ENCODE results near the gene CAMK1. TPM values are rescaled to one million over a fixed set of nuclear protein-coding genes. Genes with fewer than 3 reads are reported as not detected.

Gene CAMK1
- total RNA-seq, 1 donor from 2014 or later, result 8.2 TPM

- peaks cover 5% of the 10 kb centered on the region for H3K9me3 Mint-ChIP-seq (ENCODE audit: unreplicated experiment)
- TF ChIP-seq CTCF (IDR thresholded peaks at IDR 0.05; ENCODE audit: partially characterized antibody, unreplicated experiment), result no peak
- DNase-seq, result no peak
- peaks cover 7% of the 10 kb centered on the region for H3K4me1 Mint-ChIP-seq (ENCODE audit: low read depth, unreplicated experiment)
- H3K27ac Mint-ChIP-seq (ENCODE audit: unreplicated experiment), result no peak overlapping the region
- peaks cover 16% of the 10 kb centered on the region for H3K36me3 Mint-ChIP-seq (ENCODE audit: unreplicated experiment)
- H3K27me3 Mint-ChIP-seq (ENCODE audit: unreplicated experiment), result peaks cover 4% of the 10 kb centered on the region
- H3K4me3 Mint-ChIP-seq (ENCODE audit: unreplicated experiment), result no peak overlapping the region
Observed at GRCh38 chr3:9715764-9716437, 53.8 kb downstream of the CAMK1 start.

GRCh38 chr3:9715136-9715535 lies 54.6 kb downstream of the CAMK1 start:
- Mint-ChIP-seq H3K9me3 (ENCODE audit: unreplicated experiment) (peaks cover 5% of the 10 kb centered on the region), H3K27ac (ENCODE audit: unreplicated experiment) (no peak overlapping the region), H3K27me3 (ENCODE audit: unreplicated experiment) (peaks cover 4% of the 10 kb centered on the region), H3K36me3 (ENCODE audit: unreplicated experiment) (peaks cover 16% of the 10 kb centered on the region), H3K4me1 (ENCODE audit: low read depth, unreplicated experiment) (peaks cover 2% of the 10 kb centered on the region), H3K4me3 (ENCODE audit: unreplicated experiment) (no peak overlapping the region)
- no peak for TF ChIP-seq CTCF (IDR thresholded peaks at IDR 0.05; ENCODE audit: partially characterized antibody, unreplicated experiment)
- DNase-seq, result no peak

GRCh38 chr3:9713142-9713541 lies 56.6 kb downstream of the CAMK1 start:
- TF ChIP-seq CTCF (IDR thresholded peaks at IDR 0.05; ENCODE audit: partially characterized antibody, unreplicated experiment), result no peak
- H3K27me3 Mint-ChIP-seq (ENCODE audit: unreplicated experiment), result peaks cover 4% of the 10 kb centered on the region
- H3K4me1 Mint-ChIP-seq (ENCODE audit: low read depth, unreplicated experiment), result no peaks in the 10 kb centered on the region
- no peak for DNase-seq
- no peak overlapping the region for H3K27ac Mint-ChIP-seq (ENCODE audit: unreplicated experiment)
- no peak overlapping the region for H3K4me3 Mint-ChIP-seq (ENCODE audit: unreplicated experiment)
- H3K9me3 Mint-ChIP-seq (ENCODE audit: unreplicated experiment), result peaks cover 5% of the 10 kb centered on the region
- peaks cover 16% of the 10 kb centered on the region for H3K36me3 Mint-ChIP-seq (ENCODE audit: unreplicated experiment)

GRCh38 chr3:9712415-9712814 lies 57.3 kb downstream of the CAMK1 start:
- H3K27me3 Mint-ChIP-seq (ENCODE audit: unreplicated experiment), result peaks cover 4% of the 10 kb centered on the region
- peaks cover 5% of the 10 kb centered on the region for H3K9me3 Mint-ChIP-seq (ENCODE audit: unreplicated experiment)
- H3K36me3 Mint-ChIP-seq (ENCODE audit: unreplicated experiment), result peaks cover 11% of the 10 kb centered on the region

More at GRCh38 chr3:9712415-9712814, 57.3 kb downstream of the CAMK1 start:
- H3K4me1 Mint-ChIP-seq (ENCODE audit: low read depth, unreplicated experiment), result no peaks in the 10 kb centered on the region
- no peak overlapping the region for H3K4me3 Mint-ChIP-seq (ENCODE audit: unreplicated experiment)
- DNase-seq, result no peak
- H3K27ac Mint-ChIP-seq (ENCODE audit: unreplicated experiment), result no peak overlapping the region
- TF ChIP-seq CTCF (IDR thresholded peaks at IDR 0.05; ENCODE audit: partially characterized antibody, unreplicated experiment), result no peak

All from glutamatergic neuron (in vitro differentiated cells).